HG02588 (cell line): Measurements from ENCODE around the gene CD27.

Source experiments
- ATAC-seq: cut with Tn5 transposase; IDR thresholded peaks from one replicate; pipeline ENCODE4 v1.9.1; 2021; ENCODE audit warnings: mild to moderate bottlenecking, moderate library complexity; ENCODE audit not compliant: unreplicated experiment

The CD27 gene

GRCh38 chr12:6434205-6435140 is 10.3 kb upstream of the CD27 start:
- ATAC-seq = no peak

DNA sequence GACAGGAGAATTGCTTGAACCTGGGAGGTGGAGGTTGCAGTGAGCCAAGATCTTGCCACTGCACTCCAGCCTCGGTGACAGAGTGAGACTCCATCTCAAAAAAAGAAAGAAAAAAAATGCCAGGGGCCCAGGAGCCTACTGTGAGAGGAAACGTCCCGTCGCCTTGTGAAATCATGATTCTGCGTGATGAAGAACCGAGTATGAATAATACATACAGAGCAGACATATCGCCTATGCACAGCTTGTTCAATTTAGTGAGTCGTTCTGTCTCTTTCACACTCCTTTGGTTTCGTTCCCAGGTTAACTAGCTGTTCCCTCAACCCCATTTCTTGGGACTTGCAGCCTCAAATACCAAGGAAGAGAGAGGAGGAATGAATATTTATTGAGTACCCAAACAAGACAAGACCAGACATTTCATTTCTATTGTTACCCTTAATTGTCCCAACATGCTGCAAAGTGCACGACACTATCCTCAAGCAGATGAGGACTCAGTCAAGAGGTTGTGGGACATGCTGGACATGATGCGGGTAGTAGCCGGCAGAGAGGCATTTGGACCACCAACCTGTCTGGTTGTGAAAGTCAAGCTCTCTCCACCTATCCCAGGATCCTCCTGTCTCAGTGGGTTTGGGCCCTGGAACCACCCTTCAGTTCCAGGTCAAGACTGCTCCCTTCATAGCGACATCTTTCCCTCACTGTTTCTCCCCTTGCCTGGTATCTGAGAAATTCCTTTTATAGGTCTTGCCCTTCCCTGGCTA is 8.6 kb upstream of the CD27 start:
- ATAC-seq = no peak

- ATAC-seq = no peak
Observed at GRCh38 chr12:6437586-6437985, 7.2 kb upstream of the CD27 start.

DNA sequence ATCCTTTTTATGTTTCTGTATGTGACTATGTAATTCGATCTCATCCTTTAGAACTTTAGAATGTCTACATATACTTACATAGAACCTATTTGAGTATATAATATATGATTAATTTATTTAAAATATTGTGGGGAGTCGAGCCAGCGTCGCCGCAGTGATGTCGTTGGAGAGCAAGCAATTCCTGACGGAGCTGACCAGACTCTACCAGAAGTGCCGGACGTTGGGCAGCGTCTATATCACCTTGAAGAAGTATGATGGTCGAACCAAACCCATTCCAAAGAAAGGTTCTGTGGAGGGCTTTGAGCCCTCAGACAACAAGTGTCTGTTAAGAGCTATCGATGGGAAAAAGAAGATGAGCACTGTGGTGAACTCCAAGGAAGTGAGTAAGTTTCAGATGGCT is 6.4 kb upstream of the CD27 start:
- ATAC-seq = no peak

GRCh38 chr12:6440391-6440790 is 4.4 kb upstream of the CD27 start:
- ATAC-seq = no peak

- ATAC-seq = no peak
Observed at GRCh38 chr12:6442836-6443235, 1.9 kb upstream of the CD27 start.

DNA sequence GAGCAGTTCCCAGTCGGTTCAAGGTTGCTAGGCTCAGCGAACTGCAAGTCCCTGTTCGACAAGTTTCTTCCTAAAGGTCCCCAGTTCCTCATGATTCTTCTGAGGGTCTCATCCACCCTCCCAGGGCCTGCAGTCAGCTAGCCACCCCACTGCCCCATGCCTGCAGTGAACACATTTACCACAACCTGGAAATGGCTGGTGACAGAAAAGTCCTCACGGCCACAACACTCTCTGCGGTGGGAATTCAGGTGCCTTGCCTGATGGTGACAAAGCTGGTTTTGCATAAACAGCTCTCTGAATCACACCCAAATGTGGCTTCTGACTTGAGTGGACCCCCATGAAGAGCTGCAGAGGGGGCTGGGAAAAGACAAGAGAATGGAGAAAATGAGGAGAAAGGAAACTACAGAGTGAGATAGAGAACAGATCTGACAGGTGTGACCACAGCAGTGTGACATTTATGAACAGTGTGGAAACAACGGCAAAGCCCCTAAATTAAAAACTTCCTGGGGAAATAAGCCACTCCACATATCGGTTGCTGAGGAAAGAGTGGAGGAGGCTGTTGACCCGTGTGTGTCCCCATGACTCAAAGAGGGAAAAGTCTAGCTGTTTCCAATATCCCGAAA is 1.3 kb upstream of the CD27 start:
- ATAC-seq = no peak

DNA sequence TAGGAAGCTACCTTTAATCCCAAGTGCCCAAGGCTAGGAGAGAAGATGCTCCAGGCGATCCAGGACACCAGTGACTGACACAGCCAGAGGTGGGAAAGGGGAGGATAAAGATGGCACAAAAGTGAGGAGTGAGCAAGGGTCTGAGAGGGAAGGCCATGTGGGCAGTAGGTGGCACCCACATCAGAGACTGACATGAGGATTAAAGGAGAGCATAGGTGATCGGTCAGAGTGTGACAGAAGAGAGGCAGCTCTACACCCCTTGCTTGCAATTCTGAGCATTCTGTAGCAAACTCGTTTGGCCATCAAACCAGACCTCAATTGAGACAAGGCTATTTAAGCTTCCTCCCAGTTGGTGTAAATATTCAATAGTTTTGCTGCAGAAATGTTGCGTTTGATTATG is 724 bp upstream of the CD27 start:
- no peak for ATAC-seq

- no peak for ATAC-seq
Observed at GRCh38 chr12:6450091-6450868, 5.5 kb downstream of the CD27 start.

DNA sequence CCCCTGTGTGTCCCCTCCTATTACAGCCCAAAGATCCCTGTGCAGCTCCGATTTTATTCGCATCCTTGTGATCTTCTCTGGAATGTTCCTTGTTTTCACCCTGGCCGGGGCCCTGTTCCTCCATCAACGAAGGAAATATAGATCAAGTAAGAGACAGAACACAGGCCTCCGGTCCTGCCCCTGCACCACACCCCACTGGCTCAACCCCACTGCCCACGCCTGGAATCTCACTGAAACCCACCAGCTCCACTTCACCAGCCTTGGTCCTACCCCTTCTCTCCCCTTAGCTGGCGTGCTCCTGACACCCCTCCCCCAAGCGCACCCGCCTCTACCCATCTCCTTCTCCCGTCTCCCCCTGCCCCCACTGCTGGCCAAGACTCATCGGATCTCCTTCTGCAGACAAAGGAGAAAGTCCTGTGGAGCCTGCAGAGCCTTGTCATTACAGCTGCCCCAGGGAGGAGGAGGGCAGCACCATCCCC is 6.2 kb downstream of the CD27 start:
- ATAC-seq = no peak

DNA sequence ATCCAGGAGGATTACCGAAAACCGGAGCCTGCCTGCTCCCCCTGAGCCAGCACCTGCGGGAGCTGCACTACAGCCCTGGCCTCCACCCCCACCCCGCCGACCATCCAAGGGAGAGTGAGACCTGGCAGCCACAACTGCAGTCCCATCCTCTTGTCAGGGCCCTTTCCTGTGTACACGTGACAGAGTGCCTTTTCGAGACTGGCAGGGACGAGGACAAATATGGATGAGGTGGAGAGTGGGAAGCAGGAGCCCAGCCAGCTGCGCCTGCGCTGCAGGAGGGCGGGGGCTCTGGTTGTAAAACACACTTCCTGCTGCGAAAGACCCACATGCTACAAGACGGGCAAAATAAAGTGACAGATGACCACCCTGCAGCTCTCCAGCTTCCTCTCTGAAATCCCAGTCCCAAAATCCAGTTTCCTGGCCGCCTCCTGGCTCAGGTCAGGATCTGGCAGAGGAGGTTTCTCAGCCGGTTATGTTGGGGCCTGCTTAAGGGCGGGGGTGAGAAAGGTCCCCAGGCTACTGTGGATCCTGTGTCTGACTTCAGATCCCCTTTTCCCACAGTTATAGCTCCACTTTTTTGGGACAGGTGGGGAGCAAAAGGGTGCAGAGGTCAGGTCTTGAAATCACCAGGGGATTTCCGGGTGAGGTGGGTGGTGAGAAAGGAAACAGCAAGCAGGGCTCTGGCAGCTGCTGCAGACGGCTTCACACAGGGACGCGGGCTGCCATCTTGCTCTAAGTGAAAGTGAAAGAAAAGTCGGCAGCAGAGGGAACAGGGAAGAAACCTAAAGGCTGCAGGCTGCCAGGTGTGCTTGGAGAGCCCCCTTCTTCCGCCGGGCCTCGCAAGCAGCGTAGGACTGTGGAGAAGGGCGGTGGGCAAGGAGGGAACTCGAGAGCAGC is 6.8 kb downstream of the CD27 start, which contains the start of gene TAPBPL:
TAPBPL (plus strand) TSS at position 695 of the 897 bp plus-strand sequence. CDS start 207 bp downstream, outside the sequence.
- ATAC-seq = peak; percentile 38

DNA sequence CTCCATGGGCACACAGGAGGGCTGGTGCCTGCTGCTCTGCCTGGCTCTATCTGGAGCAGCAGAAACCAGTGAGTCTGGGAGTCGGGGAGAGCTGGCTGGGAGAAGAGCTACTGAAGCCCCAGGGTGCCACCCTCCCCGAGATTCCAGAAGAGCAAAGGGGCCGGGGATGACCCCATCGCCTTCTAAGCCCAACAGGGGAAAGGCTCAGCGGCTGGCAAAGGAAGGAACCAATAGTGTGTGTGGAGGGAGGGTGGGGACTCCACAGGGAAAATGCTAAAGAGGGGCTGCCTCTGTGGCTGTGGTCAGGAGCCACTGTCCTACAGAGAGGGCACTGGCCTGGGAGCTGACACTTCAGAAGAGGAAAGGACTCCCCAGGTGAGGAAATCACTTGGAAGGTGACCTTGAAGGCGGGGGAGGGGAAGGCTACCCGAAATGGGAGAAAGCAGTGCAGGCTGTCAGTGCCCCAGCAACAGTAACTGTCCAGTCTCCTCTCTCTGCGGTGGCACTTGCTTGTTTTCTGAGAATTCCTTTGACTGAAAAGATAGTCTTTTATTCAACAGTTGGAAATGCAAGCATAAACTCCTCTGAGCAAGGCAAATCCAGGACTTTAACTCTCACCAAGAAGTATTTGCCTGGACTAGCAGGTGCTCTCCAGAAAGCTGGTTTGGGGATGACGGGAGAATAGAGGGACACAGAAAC is 7.6 kb downstream of the CD27 start:
- no peak for ATAC-seq

GRCh38 chr12:6452944-6453630 is 8.3 kb downstream of the CD27 start:
- no peak for ATAC-seq

- no peak for ATAC-seq
Observed at GRCh38 chr12:6457220-6457945, 12.6 kb downstream of the CD27 start.

GRCh38 chr12:6458281-6459003 is 13.7 kb downstream of the CD27 start:
- ATAC-seq = no peak

GRCh38 chr12:6459004-6459337 is 14.2 kb downstream of the CD27 start:
- no peak for ATAC-seq

- no peak for ATAC-seq
Observed at GRCh38 chr12:6460751-6461371, 16.1 kb downstream of the CD27 start.
